NCI-H460 (cell line): Measurements from ENCODE around the gene ARF3. TPM values are rescaled to one million over a fixed set of nuclear protein-coding genes. Genes with fewer than 3 reads are reported as not detected.

Experiments
- small RNA-seq, 2 experiments: library from RNA; depleted of rRNA; stranded (forward); fragments of <200 nt; gene quantifications; one replicate each; pipeline ENCODE3, GENCODE V24; 2014
- total RNA-seq: library from RNA; depleted of rRNA; stranded (reverse); fragments of >200 nt; shearing (Covaris generic); gene quantifications from 2 replicates; pipeline ENCODE4 v1.2.3, GENCODE V29; 2014; rRNA removed

The ARF3 gene
- total RNA-seq, 1 experiment from 2014 or later, result 45.5 TPM

Small RNAs within 50 kb of the gene (small RNA-seq; reads per million reads assigned to genes)
- gene AC073610.1 (0 reads per million in 2 experiments), gene RNU6-600P (0 reads per million in 2 experiments), gene RNU6-940P (0 reads per million in 2 experiments)

Other genes starting within 250 kb of the ARF3 start
- 36.8 and 43.6 TPM in 2 replicates for gene CCNT1, start 240.8 kb downstream of the ARF3 start, total RNA-seq
- 8.0 and 8.8 TPM in 2 replicates for gene ADCY6, start 168.4 kb downstream of the ARF3 start, total RNA-seq
- gene CACNB3, start 139.0 kb downstream of the ARF3 start, total RNA-seq, result 6.3 and 6.6 TPM in 2 replicates
- 67.8 and 68.6 TPM in 2 replicates for gene DDX23, start 105.3 kb downstream of the ARF3 start, total RNA-seq
- 0.17 TPM in 1 of 2 replicates, not detected in the other for gene RND1, start 91.6 kb downstream of the ARF3 start, total RNA-seq
- 47.1 and 54.6 TPM in 2 replicates for gene FKBP11, start 32.0 kb downstream of the ARF3 start, total RNA-seq
- gene WNT10B, start 14.2 kb upstream of the ARF3 start, total RNA-seq, result 3.9 and 4.5 TPM in 2 replicates
- gene WNT1, start 20.8 kb upstream of the ARF3 start, total RNA-seq, result not detected in 2 replicates
- 0.40 and 0.50 TPM in 2 replicates for gene DDN, start 41.9 kb upstream of the ARF3 start, total RNA-seq
- 90.7 and 92.8 TPM in 2 replicates for gene PRKAG1, start 61.3 kb upstream of the ARF3 start, total RNA-seq
- gene KMT2D, start 103.3 kb upstream of the ARF3 start, total RNA-seq, result 19.1 and 21.0 TPM in 2 replicates
- 3.6 and 5.1 TPM in 2 replicates for gene RHEBL1, start 112.5 kb upstream of the ARF3 start, total RNA-seq
- gene DHH, start 137.3 kb upstream of the ARF3 start, total RNA-seq, result 0.07 TPM in 1 of 2 replicates, not detected in the other
- 34.0 and 35.6 TPM in 2 replicates for gene LMBR1L, start 153.4 kb upstream of the ARF3 start, total RNA-seq
- gene TUBA1B, start 173.9 kb upstream of the ARF3 start, total RNA-seq, result 1,553 and 1,790 TPM in 2 replicates
- gene TUBA1A, start 231.6 kb upstream of the ARF3 start, total RNA-seq, result 216 and 232 TPM in 2 replicates